Measurements from ENCODE around the gene TSPAN4. TPM values are rescaled to one million over a fixed set of nuclear protein-coding genes. Genes with fewer than 3 reads are reported as not detected.

Gene TSPAN4
- total RNA-seq, 2 donors from 2014 or later: 2.1 to 3.0 TPM

DNA sequence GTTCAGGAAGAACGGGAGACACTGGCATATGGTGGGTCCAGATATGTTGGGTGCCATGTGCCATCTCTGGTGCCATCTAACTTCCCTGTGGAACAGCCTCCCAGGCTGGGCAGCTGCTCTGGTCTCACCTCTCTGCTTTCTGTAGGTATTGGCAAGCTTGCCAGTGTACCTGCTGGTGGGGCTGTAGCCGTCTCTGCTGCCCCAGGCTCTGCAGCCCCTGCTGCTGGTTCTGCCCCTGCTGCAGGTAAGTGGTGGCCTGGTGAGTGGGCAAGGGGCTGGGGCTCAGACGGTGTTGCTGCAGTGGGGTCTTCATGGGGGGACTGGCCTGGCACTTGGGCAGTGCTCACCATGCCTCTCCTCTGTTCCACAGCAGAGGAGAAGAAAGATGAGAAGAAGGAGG, 30.3 kb upstream of the TSPAN4 start:
- no peaks in the 10 kb centered on the region for H3K27me3 Mint-ChIP-seq
- no peaks in the 10 kb centered on the region for H3K9me3 ChIP-seq (ENCODE audit: control insufficient read depth, low read length, poor library complexity, severe bottlenecking)
- no peak overlapping the region for H3K4me3 Mint-ChIP-seq
- no peak overlapping the region for H3K27ac Mint-ChIP-seq
- DNase-seq: no peak
- peaks cover 18% of the 10 kb centered on the region for H3K4me1 Mint-ChIP-seq
- H3K36me3 Mint-ChIP-seq (ENCODE audit: low read depth): peaks cover 3% of the 10 kb centered on the region
- no peak for ATAC-seq

DNA sequence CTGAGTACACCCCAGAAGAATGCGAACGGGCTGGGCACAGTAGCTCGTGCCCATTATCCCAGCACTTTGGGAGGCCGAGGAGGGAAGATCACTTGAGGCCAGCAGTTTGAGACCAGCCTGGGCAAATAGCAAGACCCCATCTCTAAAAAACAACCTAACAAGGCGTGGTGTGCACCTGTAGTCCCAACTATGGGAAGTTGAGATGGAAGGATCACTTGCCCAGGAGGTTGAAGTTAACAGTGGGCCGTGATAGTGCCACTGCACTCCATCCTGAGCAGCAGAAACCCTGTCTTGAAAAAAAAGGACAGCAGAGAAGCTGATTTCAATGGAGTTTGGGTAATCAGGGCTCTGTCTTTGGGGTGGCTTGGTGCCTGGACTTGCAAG, 29.6 kb upstream of the TSPAN4 start:
- no peaks in the 10 kb centered on the region for H3K27me3 Mint-ChIP-seq
- no peak for ATAC-seq
- H3K27ac Mint-ChIP-seq: no peak overlapping the region
- H3K36me3 Mint-ChIP-seq (ENCODE audit: low read depth): peaks cover 3% of the 10 kb centered on the region
- no peak for DNase-seq
- H3K4me3 Mint-ChIP-seq: no peak overlapping the region
- H3K9me3 ChIP-seq (ENCODE audit: control insufficient read depth, low read length, poor library complexity, severe bottlenecking): no peaks in the 10 kb centered on the region
- H3K4me1 Mint-ChIP-seq: peaks cover 15% of the 10 kb centered on the region

DNA sequence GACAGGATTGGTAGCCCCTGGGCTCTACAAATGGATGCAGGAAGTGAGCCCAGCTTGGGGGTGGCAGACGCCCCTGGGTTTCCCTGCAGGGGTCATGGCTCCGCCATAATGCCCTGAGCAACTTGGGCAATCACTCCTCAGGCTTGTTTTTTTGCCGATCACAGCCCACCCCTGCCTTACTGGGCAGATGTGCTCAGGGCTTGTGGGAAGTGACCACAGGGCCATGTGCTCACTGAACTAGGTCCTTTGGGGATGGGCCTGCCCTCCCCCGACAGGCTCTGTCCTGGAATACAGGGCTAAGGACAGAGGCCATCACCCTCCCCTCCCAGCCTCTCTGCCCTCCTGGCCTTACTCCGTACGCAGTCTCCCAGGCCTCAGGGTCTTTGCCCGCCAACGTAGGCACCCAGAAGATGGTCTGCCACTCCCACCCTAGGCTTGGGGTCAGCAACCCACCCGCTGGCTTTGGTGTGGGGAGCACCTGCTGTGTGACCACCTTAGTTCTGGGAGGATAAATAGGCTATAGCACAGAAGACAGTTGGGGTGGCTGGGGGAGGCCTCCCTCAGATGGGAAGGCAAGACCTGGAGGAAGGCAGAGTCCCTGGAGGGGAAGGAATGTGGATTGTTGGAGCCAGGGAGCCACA, 29.1 kb upstream of the TSPAN4 start:
- no peak for DNase-seq
- Mint-ChIP-seq H3K27ac (no peak overlapping the region), H3K27me3 (no peaks in the 10 kb centered on the region), H3K4me1 (peaks cover 15% of the 10 kb centered on the region), H3K36me3 (ENCODE audit: low read depth) (peaks cover 3% of the 10 kb centered on the region), H3K4me3 (no peak overlapping the region)
- H3K9me3 ChIP-seq (ENCODE audit: control insufficient read depth, low read length, poor library complexity, severe bottlenecking): no peaks in the 10 kb centered on the region
- no peak for ATAC-seq

DNA sequence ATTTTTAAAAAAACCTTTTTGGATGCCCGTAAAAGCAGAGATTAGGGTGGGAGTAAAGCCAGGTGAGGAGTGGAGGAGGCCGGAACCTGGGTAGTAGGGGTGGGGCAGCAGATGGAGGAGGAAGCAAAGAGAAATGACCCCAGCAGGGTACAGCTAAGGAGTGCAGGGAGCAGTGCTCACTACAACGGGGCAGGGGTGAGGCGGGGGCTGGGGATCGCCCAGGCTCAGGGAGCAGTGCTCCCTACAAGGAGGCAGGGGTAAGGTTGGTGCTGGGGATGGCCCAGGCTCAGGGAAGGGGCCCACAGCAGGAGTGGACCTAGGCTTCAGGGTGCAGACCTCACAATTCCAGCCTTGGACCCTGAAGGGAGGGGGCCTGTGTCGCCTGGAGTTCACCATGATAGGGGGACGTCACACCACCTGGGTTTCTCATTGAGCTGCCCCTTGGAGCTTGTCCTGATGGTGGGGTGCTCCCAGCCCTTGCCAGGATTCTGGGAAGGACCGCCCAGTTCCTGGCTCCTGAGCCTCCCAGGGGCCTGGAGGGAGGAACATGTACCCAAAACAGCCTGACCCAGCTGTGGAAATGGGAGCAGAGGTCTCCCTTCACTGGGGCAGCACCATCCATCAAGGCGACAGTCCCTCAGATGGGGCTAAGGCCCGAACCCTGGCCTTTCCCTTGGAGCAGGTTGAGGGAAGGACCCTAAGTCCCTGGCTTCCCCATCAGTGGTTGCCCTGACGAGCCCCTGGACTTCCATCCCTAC, 26.8 kb upstream of the TSPAN4 start:
- Mint-ChIP-seq H3K36me3 (ENCODE audit: low read depth) (peaks cover 3% of the 10 kb centered on the region), H3K27ac (no peak overlapping the region), H3K4me1 (peaks cover 5% of the 10 kb centered on the region), H3K4me3 (no peak overlapping the region), H3K27me3 (no peaks in the 10 kb centered on the region)
- ATAC-seq (no peak), DNase-seq (no peak)
- no peaks in the 10 kb centered on the region for H3K9me3 ChIP-seq (ENCODE audit: control insufficient read depth, low read length, poor library complexity, severe bottlenecking)

DNA sequence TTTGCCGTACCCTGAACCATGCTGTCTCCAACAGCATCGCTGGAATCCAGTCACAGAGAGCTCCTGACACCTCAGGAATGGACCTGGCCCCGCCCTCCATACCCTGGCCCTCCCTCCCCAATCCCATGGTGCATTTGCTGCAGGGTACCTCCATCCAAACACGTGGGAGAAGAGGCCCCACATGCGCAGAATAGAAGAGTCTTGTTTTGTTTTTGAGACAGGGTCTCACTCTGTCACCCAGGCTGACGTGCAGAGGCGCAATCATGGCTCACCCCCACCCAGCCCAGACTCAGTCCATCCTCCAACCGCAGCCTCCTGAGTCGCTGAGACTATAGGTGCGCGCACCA, 26.2 kb upstream of the TSPAN4 start:
- Mint-ChIP-seq H3K27me3 (no peaks in the 10 kb centered on the region), H3K27ac (no peak overlapping the region), H3K4me1 (peaks cover under 1% of the 10 kb centered on the region), H3K4me3 (no peak overlapping the region), H3K36me3 (ENCODE audit: low read depth) (peaks cover 3% of the 10 kb centered on the region)
- DNase-seq (no peak), ATAC-seq (no peak)
- H3K9me3 ChIP-seq (ENCODE audit: control insufficient read depth, low read length, poor library complexity, severe bottlenecking): no peaks in the 10 kb centered on the region

DNA sequence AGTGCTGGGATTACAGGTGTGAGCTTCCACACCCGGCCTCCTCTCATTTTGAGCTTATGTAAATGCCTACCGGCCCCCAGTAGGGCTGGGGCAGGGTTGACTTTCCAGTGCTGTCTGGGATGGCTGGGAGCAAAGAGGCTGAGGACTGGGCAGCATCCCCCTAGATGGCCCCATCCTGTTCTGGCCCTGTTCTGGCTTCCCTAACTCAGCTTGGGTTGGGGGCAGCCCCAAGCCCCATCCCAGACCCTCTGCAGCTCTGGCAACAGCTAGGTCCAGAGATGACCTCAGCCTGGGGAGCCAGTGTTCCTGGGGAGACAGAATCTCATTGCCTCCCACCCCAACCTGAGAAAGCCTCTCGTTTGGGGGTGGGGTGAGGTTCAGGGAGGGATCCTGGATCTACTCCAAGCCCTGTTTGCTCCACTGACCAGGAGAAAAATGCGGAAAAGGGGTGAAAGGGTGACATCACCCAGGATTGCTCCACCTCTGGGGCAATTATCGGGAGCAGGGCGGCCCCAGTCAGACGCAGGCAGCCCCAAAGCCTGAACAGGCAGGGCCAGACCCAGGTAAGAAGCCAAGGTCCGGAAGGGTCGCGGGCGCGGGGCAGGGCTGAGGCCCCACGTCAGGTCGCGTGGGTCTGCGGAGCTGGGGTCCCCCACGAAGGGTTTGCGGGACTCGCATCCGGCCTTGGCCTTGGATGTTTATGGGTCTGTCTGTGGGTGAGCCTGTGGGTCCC, 24.1 kb upstream of the TSPAN4 start, which contains the start of gene PNPLA2:
TSS of gene PNPLA2 (plus strand) at position 519 of the 733 bp plus-strand sequence. CDS start 805 bp downstream, outside the sequence.
- DNase-seq (no peak), ATAC-seq (no peak)
- Mint-ChIP-seq H3K27me3 (no peaks in the 10 kb centered on the region), H3K36me3 (ENCODE audit: low read depth) (peaks cover 3% of the 10 kb centered on the region), H3K4me3 (peak within 1 kb of the TSS; percentile 86), H3K4me1 (no peaks in the 10 kb centered on the region), H3K27ac (peak within 1 kb of the TSS; percentile 57)
- no peaks in the 10 kb centered on the region for H3K9me3 ChIP-seq (ENCODE audit: control insufficient read depth, low read length, poor library complexity, severe bottlenecking)

DNA sequence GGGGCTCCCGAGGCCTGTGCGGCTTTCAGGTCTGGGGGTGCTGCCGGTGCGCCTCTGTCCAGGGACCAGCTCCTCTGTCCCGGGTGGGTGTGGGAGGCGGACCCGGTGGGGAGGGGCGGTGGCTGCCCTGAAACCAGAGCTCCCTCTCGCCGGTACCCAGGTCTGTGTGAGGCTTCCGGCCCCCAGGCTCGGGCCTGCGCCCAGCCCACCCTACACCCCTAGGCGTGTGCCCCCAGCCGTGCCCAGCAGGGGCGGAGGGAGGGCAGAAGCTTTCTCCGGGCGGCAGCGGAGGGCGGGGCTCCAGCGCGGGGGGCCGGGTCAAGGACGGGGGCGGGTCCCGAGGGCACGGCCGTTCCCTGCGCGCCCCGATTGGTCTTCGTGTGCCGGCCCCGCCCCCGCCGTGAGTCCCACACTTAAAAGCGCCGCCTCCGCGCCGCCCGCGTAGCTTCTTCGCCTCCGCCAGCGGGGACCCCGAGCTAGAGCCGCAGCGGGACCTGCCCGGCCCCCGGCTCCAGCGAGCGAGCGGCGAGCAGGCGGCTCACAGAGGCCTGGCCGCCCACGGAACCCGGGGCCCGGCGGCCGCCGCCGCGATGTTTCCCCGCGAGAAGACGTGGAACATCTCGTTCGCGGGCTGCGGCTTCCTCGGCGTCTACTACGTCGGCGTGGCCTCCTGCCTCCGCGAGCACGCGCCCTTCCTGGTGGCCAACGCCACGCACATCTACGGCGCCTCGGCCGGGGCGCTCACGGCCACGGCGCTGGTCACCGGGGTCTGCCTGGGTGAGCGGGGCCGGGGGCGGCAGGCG, 23.3 kb upstream of the TSPAN4 start:
- Mint-ChIP-seq H3K36me3 (ENCODE audit: low read depth) (no peaks in the 10 kb centered on the region), H3K27me3 (no peaks in the 10 kb centered on the region), H3K27ac (peak overlapping the region; percentile 32), H3K4me3 (peak overlapping the region; percentile 86), H3K4me1 (no peaks in the 10 kb centered on the region)
- peak; percentile 79 for ATAC-seq
- peak; percentile 89 to 95 (median 90) for DNase-seq
- H3K9me3 ChIP-seq (ENCODE audit: control insufficient read depth, low read length, poor library complexity, severe bottlenecking): no peaks in the 10 kb centered on the region

DNA sequence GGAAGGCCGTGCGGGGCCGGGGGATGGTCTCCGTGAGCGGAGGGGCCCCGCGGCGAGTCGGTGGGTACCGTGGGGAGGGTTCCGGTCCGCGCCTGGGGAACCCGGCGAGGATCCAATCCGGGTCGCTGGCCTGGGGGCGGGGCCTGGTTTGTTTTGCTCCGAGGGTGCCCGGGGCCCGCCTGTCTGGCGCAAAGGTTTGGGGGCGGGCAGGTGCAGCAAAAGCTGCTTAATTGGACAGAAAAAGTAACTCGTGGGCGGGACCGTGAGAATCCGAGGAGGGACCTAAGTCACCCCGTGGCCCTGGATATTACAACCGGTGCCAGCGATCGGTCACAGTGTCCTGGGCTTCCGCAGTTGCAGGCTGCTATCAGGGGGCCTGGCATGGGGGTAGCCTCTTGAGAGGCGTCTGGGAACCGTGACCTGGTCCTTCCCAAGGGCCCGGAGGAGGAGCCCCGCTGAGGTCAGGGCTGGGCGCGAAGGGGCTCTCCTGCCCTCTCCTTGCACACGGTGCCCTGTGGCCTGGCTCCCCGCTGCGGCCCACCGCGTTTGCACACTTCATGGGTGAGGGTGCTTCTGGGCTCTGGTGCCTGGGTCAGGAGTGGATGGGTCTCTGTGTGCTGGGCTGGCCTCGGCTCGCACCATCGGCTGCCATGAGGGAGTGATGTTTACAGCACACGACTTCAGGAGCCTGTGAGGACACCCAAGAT, 22.6 kb upstream of the TSPAN4 start:
- Mint-ChIP-seq H3K27ac (peak overlapping the region; percentile 32), H3K4me1 (no peaks in the 10 kb centered on the region), H3K27me3 (peaks cover 2% of the 10 kb centered on the region), H3K4me3 (peak overlapping the region; percentile 86), H3K36me3 (ENCODE audit: low read depth) (peaks cover 2% of the 10 kb centered on the region)
- H3K9me3 ChIP-seq (ENCODE audit: control insufficient read depth, low read length, poor library complexity, severe bottlenecking): no peaks in the 10 kb centered on the region
- DNase-seq (peak; percentile 93 to 94 (median 93)), ATAC-seq (peak; percentile 83)

DNA sequence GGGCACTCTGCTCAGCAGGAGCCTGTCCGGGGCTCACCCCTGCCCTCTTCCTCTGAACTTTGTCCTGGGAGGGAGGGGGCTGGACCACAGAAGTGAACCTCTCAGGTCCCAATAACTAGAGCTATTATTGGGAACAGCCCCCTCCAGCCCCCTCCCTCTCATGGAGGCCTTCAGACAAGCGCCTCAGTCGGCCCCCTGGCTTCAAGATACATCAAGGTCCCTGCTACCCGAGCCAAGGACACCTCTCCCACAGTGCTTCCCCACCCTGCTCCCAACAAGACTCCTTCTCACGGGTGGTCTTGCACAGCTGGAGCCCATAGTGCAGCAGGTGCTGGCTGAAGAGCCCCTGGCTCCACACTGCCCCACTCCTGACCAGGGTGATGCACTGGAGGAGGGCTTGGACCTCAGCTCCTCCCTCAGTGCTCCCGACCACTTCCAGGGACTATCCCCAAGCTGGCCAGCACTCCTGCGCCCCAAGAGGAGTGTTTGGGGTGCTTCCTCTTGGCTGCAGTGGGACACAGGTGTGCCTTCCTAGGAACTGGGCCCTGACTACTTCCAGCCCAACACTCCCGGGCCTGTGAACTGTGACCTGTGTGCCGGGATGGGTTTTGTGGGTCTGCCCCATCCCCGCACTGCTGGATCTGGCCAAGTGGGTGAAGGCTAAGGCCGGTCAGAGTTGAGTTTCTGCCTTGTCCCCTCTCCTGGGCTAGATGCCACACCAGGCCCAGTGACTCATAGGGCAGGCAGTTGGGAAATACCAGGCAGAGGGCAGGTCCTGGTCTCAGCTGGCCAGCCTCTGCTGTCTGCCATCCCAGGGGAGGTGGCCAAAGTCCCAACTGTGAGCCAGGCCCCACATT, 21.8 kb upstream of the TSPAN4 start:
- no peaks in the 10 kb centered on the region for H3K4me1 Mint-ChIP-seq
- peaks cover 2% of the 10 kb centered on the region for H3K36me3 Mint-ChIP-seq (ENCODE audit: low read depth)
- no peaks in the 10 kb centered on the region for H3K9me3 ChIP-seq (ENCODE audit: control insufficient read depth, low read length, poor library complexity, severe bottlenecking)
- peak overlapping the region; percentile 86 for H3K4me3 Mint-ChIP-seq
- no peak for ATAC-seq
- no peak overlapping the region for H3K27ac Mint-ChIP-seq
- DNase-seq: no peak
- H3K27me3 Mint-ChIP-seq: peaks cover 4% of the 10 kb centered on the region

DNA sequence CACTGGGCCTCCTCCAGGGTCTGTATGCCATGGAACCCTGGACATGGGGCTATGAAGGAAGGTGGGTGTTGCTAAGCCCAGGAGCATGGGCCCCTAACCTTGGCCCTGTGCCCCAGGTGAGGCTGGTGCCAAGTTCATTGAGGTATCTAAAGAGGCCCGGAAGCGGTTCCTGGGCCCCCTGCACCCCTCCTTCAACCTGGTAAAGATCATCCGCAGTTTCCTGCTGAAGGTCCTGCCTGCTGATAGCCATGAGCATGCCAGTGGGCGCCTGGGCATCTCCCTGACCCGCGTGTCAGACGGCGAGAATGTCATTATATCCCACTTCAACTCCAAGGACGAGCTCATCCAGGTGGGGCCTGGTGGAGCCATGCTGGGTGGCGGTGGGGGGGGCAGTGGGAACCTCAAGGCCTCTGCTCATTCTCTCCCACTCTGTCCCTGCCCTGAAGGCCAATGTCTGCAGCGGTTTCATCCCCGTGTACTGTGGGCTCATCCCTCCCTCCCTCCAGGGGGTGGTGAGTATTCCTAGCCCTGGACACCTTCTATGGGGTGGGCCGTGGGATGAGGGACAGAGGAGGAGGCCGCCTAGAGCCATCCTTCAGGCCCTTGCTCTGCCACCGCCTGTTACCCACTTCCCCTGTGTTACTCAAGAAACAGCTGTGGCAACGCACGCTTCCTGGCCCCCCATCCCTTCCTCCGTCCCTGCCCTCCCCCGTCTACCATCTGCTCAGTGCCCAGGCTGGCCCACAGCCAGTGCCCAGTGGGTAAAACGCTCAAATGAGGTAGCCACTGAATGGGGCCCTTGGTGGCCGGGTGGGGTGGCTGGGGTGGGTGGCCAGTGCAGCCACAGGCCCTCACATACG, 20.9 kb upstream of the TSPAN4 start:
- Mint-ChIP-seq H3K27ac (no peak overlapping the region), H3K27me3 (peaks cover 4% of the 10 kb centered on the region), H3K4me3 (peak overlapping the region; percentile 86), H3K4me1 (peaks cover 4% of the 10 kb centered on the region), H3K36me3 (ENCODE audit: low read depth) (peaks cover 2% of the 10 kb centered on the region)
- no peaks in the 10 kb centered on the region for H3K9me3 ChIP-seq (ENCODE audit: control insufficient read depth, low read length, poor library complexity, severe bottlenecking)
- ATAC-seq (no peak), DNase-seq (no peak)

All from T-helper 17 cell (primary cell).